Skeletal muscle cell (primary cell): ENCODE measurements around the gene CEP112.
A peak's percentile ranks its signal among the peaks of the same experiment; 100 is the strongest.

ENCODE experiments used
- DNase-seq: peaks from one replicate; pipeline ENCODE4 v3.0.0-alpha.2; 2010; ENCODE audit warnings: low read depth
- H3K4me3 ChIP-seq: 2 replicates; pipeline ENCODE4 v1.5.1; 2011; ENCODE audit warnings: low read depth, mild to moderate bottlenecking, control low read depth, low read length, moderate library complexity

CEP112 gene

DNA sequence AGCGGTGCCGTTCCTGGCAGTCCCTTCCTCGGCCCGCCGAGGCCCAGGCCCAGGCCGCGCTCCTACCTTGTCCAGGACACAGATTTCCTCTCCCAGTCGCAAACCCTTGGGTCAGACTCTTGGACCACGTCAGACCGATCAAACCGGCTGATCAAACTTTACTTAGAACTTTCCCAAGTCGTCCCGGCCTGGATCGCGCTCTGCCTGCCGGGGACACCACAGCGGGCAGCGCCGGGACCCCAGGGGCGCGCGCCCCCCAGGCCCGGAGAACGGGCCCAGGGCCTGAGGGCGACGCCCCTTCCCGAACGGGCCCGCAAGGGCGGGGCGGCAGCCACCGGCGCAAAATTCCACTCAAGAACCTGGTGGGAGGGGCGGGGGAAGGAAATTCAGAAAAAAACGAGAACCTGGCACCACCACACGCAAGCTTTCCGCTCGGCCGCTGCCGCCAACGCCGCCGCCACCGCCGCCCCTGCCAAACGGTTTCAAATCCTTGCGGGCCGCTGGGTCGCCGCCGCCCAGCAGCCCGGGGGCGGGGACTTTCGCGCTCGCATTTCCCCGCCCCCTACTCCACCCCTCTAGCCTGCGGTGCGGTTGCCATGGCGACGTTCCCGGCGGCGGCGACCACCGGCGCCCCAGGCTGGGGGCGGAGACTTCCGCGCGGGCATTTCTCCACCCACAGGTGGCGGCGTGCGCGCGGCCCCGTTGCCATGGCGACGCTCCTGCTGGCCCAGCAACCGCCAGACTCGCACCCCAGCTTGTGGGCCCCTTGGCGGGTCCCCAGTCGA lies at the start of gene CEP112:
TSS of gene CEP112 (minus strand) at position 541 of the 785 bp plus-strand sequence.
- peak; percentile 16 for DNase-seq
- peak within 1 kb of the TSS; percentile 77 for H3K4me3 ChIP-seq

DNA sequence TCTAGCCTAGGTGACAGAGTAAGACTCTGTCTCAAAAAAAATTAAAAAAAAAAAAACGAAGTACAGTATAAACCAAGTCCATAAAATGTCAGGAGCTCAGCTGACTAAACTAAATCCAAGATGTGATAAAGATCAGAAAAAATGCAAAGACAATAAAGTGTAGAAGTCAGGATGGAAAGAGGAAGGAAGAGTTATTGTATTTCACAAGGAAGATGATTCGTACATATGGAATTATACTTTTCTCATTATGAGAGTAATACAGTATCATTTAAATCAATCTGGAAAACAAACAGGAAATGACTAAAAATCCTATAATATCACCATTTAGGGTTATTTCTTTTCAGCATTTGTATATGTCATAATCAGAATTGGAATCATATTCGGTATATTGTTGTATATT lies 48.7 kb upstream of the CEP112 start:
- no peak overlapping the region for H3K4me3 ChIP-seq
- no peak for DNase-seq

DNA sequence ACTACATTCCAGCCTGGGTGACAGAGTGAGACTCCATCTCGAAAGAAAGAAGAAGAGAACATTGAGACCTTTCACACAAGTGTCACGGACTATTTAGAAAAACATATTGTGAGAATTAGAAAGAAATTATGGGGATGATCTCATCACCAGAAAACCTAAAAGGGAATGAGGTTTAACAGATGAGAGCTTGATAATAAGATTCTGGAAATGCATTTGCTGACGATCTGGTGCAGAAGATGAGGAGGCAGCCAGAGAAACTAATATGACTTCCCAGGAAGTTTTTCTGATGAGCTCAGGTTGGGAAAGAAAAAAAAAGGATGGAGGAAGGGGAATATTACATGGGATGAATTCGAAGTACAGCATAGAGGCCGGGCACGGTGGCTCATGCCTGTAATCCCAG lies 48.1 kb upstream of the CEP112 start:
- DNase-seq, result no peak
- H3K4me3 ChIP-seq, result no peak overlapping the region

DNA sequence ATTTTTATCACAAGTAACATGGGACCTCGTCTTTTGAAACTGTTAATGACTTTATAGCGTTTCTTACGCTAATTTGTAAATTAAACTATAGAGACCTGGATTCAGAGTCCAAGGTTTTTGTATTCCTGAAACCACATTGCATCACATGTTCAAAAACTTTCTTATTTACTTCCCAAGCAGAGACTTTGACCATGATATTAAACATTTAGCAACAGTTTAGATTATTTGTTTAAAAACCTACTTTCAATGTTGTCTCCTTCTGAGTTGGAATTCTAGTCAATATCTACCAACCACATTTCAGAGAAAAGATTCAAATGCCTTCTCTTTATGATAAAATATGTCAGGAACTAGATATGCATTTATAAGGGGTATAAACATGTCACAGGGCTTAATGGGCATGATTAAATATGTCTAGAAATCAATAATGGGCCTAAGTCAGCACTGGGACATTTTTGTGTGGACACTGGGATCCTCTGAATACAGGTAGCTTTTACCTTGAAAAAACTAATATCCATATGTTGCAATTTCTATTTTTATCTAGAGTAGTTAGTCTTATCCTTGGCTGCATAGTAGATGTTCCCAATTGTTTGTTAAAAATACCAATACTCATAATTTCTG lies 43.6 kb upstream of the CEP112 start:
- DNase-seq, result no peak

DNA sequence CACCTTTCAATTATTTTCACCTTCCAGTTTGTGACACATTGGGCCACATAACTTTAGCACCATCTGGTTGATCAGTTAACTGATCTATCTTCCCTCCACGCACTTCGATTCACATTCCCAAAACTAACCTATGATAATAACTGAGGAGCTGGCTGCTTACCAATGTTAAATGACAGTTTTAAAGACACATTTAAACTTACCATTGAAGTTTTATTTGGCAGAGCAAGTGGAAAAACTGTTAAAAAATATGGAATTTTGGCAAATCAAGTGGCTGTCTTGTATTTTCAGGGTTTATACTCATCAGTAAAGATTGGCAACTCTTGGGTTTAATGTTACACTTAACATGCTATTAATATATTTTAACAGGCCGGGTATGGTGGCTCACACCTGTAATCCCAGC lies 42.7 kb upstream of the CEP112 start:
- H3K4me3 ChIP-seq, result no peak overlapping the region
- DNase-seq, result no peak

More for the DNA sequence above, 43.6 kb upstream of the CEP112 start:
- H3K4me3 ChIP-seq, result no peak overlapping the region

DNA sequence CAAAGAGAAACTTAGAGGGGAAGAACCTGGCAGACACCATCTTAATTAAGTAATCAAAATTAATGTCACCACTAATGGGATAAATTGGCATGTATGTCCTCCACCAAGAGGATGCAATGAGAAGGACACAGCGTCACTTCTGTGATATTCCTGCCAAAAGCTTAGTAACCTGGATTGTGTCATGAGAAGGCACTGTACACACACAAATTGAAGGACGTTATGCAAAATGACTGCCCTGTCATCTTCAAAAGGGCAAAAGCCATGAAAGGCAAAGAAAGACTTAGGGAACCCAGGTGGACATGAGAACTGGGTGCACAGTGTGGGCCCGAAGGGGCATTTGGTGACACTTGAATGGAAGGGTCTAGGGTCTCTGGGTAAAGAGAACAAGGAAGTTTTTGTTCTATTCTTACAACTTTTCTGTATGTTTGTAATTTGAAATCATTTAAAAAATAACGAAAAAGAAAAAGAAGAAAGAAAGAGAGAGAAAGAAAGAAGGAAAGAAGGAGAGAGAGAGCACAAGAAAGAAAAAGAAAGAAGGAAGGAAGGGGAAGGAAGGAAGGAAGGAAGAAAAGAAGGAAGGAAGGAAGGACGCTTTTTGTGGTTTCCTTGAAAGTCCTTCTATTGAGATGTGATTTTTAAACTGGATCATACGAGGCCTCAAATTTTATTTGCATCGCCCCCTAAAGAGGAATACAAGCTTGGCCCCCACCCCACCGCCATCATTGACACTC lies 41.3 kb upstream of the CEP112 start:
- no peak overlapping the region for H3K4me3 ChIP-seq
- no peak for DNase-seq

DNA sequence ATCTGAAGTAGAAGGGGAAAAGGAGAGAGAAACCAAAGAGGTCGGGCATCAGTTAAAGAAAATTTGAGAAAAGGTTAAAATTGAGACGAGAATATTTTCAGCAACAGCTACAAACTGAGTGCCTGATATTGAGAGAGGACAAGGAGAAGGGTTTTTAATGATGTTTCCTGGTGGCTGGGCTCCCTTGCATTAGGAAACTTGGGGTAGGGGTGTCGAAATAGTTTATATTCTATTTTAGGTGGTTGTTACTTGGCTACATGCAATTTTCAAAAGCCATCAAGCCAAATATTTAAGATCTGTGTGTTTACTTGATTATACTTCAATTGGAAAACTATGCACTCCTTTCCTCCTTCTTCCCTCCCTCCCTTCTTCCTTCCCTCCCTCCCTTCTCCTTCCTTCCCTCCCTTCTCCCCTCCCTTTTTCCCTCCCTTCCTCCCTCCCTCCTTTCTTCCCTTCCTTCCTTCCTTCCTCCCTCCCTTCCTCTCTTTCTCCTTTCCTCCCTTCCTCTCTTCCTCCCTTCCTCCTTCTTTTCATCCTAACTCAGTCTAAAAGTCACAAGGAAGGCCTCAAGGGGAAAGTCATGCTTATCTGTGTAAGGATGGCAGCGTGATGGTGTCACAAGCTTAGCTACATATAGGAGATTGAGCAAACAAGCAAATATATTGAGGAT lies 39.1 kb upstream of the CEP112 start:
- H3K4me3 ChIP-seq, result no peak overlapping the region
- DNase-seq, result no peak

DNA sequence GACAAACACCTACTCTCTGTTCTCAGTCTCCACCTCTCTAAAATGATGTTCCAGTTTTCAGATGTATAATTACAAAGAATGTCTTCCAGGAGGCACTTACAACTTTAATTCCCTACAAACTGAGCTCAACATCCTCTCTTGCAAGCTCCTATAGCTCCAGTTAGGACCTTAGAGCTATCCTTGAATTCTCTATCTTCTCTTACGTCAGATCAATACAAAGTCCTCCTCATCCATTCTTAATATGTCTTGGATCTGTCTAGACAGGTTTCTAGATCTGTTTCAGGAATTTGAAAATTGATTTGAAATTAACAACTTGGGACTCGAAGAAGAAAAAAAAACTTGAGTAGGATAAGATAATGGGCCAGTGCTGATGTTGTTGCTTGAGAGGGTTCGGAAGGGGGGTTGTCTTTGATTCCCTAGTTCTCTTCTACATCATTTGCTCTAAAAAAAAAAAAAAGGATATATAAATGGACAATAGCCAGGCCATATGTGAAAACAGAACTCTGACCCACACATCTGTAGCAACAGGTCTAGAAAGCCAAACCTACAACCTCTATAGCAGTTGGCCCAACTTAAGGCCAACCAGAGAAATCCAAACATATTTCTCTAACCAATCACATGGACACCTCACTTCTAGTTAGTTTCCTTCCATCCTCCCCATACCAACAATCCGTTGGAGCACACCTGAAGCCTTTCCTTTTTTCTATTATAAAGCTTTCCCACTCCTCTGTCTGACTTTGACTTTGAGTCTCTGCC lies 38.0 kb upstream of the CEP112 start:
- no peak overlapping the region for H3K4me3 ChIP-seq
- no peak for DNase-seq

DNA sequence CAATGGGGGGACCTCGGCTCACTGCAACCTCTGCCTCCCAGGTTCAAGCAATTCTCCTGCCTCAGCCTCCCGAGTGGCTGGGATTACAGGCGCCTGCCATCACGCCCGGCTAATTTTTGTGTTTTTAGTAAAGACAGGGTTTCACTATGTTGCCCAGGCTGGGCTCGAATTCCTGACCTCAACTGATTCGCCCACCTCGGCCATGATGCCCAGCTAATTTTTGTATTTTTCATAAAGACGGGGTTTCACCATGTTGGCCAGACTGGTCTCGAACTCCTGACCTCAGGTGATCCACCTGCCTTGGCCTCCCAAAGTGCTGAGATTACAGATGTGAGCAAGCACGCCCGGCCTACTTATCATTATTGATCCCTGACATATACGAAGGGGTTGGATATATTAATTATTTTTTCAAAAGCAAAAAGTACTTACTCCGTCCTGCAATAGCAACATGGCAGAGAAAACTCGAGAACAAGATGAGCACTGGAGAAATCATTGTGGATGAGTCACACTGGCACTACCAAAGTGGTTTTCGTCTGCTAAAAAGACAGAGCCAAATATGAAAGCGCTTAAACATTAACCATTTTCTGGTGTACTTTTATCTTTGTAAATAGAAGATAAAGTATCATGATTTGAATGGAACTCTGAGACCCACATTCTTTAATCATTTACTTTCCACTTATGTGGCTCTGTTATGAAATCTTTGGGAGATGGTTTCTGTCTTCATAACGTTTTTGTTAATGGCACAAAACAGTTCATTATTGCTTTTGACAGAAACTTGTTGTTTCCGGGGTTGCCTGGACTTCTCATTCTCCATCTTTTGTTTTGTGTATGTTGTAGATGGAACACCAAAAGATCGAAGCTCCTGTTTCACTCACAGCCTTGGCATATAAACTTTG lies 37.2 kb upstream of the CEP112 start, which contains the start of gene APOH:
TSS of gene APOH (minus strand) at position 529 of the 896 bp plus-strand sequence. CDS start at position 493, 36 bp downstream.
- H3K4me3 ChIP-seq, result no peak within 1 kb of the TSS
- DNase-seq, result no peak

DNA sequence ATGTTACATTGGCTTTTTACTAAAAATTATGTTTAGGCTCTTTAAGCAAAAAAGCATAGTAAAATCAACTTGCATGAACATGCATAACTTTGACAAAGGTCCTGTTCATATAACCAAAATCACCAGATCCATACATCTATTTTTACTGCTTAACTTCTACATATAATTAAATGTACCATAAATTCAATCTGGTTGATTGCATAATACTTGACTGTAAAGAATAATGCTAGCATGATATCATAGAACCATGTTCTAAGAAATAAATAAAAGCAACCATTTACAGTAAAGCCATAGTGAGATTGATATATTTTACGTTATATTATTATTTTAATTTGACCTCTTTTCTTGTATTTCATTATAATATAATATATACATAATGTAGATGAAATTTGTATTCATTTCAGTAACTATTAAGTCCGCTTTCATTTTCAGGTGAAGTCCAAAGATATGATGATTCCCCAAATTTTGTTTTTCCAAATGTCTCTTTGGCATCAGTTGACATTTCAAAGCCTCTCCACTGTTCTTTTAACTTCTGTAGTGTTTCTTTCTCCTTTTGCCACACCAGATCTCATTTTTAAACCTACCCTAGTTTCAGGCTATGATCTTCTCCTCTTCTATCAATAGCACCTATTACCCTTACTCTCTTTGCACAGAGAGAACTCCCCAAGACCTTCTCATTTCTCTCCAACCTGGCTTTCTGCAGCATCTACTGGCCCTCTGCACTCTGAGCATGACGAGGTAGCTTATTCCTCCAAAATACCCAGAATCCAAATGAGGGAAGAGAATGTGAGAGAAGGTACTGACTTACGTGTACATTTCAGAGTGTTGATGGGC lies 35.5 kb upstream of the CEP112 start:
- no peak overlapping the region for H3K4me3 ChIP-seq
- DNase-seq, result no peak

DNA sequence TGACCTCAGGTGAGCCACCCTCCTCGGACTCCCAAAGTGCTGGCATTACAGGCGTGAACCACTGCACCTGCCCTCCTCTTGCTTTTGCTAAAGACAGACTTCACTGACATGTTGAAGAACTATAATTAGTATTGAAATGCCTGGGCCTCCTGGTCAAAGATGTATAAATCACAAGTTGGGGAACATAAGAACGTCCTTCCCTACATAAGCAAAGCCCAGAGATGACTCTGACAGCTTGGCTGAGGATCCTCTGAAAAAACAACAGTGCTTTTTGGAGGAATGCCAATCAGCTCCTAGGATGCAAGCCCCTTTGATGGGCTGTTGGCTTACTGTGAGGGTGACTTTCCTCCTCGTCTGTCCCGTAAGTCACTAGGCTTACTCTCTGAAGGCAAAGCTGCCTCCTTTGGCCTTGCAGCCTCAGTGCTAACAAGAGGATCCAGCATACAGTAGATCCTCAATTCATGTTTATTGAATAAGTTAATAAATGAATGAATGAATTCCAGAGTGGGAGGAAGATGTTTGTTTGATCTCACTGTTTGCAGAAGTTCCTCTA lies 30.9 kb upstream of the CEP112 start:
- no peak for DNase-seq
- no peak overlapping the region for H3K4me3 ChIP-seq

DNA sequence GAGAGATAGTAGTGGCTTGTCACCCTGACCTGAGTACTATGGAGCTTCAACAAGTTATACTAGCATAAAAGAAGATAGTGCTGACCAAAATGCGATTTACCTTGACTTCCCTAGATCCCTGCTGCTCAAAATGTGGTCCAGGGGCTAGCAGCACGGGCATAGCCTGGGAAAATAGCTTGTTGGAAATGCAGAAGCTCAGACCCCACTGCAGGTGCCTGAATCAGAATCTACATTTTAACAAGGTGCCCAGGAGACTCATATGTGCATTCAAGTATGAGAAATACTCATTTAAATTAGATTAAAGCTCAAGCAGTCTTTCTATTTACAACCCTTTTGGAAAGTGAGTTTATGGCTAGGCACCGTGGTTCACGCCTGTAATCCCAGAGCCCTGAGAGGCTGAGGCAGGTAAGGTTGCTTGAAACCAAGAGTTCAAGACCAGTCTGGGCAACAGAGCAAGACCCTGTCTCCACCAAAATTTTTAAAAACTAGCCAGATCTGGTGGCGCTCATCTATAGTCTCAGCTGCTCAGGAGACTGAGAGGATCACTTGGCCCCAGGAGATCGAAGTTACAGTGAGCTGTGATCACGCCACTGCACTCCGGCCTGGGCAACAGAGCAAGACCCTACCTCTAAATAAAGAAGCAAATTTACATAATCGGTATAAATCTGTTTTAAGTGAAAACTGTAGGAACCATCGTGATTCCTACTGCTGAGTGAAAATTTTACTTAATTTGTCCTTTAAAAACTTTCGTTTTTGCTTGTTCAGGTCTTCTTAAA lies 30.0 kb upstream of the CEP112 start:
- DNase-seq, result no peak
- H3K4me3 ChIP-seq, result no peak overlapping the region

DNA sequence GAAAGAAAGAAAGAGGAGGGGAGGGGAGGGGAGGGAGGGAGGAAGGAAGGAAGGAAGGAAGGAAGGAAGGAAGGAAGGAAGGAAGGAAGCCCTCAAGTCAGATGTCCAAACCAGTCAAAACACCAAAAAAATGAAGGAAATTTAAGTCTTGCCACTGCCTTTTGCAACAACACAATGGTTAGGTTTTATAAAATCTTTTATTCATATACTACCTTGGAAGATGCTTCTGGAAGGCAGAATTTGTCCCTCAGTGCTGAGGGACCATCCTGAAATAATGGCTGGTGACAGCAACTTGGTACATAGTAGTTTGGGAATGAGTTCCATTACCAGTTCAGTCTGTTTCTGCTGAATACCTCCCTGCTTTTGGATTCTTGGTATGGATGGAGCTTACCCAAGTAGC lies 29.4 kb upstream of the CEP112 start:
- no peak for DNase-seq
- no peak overlapping the region for H3K4me3 ChIP-seq

DNA sequence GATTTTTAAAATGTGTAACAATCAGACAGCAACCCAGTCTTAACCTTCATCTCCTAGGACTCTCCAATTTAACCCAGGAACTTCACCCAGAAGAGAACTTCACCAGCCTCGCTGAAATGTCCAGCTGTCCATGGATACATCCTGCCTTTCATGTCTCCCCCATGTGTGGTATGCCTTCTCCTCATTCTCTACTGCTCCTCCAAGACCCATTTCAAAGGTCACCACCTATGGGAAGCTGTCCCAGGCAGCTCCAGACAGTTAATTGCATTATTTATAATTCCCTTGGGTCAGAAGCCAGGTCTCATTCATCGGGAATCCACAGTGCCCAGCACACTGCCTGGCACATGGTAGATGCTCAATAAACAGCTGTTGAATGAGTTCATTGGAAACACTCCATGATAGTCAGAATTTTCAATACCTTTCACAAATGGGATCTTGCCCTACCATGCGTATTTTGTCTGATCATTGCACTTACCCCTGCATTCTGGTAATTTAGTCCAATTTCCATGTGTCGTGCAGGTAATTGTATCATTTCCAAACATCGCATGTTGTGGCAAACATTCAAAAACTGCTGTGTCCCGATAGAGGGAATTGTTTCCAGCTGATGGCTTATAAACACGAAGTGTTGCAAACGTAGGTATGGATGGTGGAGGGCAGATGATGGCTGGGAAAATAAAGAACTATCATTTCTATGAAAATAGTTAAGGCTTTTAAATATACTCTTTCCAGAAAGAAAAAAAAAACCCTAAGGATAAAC lies 28.3 kb upstream of the CEP112 start:
- no peak overlapping the region for H3K4me3 ChIP-seq
- no peak for DNase-seq

DNA sequence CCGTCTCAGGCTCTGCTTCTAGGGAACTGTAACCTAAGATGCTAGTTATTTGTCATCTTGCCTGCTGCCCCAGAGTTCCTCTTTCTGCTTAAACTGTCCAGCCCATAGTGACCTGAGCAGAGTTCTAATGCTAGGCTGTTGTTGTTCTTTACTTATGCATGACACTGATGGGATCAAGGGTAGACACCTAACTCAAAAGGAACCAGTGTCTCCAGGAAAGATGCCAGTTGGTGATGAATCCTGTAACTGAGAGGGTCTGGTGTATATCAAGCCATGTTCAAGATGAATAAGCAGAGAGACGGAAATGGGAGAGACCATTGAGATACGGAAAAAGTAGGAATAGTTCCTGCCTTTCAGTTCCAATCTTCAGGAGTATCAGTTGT lies 23.6 kb upstream of the CEP112 start:
- no peak for DNase-seq
- H3K4me3 ChIP-seq, result no peak overlapping the region
